GM19238 (cell line): ENCODE data around the gene NRSN1.
"Not testable (repeated sequence)": the region's sequence is repeated elsewhere in the genome, so short reads cannot be mapped to it uniquely, and the experiment has no call there.

Experiments
- DNase-seq: peaks from one replicate; pipeline ENCODE4 v3.0.0; 2011; ENCODE audit warnings: low spot score; ENCODE audit not compliant: insufficient read length

NRSN1 gene

DNA sequence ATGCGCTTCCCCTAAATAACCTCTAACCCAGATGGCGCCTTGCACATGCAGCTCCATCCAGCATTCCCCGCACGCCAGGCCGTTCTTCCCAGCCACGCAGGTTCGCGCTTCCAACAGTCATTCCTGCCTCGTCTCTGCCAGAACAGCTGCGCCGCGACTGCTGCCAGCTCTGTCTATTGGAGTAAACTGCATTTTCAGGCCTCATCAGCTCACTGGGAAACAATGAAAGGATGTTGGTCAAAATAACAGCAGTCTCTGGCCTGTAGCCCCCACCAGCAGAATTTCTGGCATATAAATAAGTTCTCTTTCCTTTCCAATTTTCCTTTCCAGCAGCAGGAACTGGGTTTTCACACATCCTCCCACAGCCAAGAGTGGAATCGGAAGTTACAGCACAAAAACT is 14.6 kb downstream of the NRSN1 start:
- no peak for DNase-seq

DNA sequence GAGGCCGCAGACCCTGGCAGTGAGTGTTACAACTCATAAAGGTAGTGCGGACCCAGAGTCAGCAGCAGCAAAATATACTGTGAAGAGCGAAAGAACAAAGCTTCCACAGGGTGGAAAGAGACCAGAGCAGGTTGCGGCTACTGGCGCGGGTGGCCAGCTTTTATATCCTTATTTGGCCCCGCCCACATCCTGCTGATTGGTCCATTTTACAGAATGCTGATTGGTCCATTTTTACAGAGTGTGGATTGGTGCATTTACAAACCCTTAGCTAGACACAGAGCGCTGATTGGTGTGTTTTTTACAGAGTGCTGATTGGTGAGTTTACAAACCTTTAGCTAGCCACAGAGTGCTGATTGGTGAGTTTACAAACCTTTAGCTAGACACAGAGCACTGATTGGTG is 16.7 kb downstream of the NRSN1 start:
- DNase-seq = not testable (repeated sequence)

DNA sequence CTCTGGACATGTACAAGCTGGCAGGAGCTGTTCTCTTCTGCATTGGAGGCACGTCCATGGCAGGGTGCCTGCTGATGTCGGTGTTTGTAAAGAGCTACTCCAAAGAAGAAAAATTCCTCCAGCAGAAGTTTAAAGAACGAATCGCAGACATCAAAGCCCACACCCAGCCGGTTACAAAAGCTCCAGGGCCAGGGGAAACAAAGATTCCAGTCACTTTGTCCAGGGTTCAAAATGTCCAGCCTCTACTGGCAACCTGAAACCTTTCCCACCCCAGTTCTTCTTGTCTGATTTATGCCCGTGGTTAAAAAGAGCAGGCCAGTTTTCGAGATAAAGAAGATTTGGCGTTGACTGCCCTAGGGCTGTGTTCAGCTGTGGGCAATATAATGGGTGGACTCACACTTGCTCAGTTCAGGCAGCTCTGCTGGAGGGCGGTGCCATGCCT is 19.7 kb downstream of the NRSN1 start:
- DNase-seq = no peak

DNA sequence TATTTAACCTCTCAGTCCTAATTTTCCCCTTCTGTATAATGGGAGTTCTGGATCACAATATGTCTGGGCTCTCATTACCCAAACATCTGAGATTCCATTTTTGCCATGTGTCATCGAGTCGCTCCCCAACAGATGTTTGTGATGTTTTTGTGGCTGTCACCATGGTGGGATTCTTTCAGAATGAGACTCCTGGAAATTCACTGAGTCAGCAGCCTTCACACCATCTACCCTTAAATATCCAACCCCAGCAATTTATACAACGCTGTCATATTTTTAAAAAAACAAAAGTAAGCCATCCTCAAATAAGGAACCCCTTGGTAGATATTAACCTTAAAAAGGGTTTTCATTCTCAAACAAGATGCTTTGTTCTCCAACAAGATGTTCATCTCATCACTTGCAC is 20.9 kb downstream of the NRSN1 start:
- DNase-seq = no peak

DNA sequence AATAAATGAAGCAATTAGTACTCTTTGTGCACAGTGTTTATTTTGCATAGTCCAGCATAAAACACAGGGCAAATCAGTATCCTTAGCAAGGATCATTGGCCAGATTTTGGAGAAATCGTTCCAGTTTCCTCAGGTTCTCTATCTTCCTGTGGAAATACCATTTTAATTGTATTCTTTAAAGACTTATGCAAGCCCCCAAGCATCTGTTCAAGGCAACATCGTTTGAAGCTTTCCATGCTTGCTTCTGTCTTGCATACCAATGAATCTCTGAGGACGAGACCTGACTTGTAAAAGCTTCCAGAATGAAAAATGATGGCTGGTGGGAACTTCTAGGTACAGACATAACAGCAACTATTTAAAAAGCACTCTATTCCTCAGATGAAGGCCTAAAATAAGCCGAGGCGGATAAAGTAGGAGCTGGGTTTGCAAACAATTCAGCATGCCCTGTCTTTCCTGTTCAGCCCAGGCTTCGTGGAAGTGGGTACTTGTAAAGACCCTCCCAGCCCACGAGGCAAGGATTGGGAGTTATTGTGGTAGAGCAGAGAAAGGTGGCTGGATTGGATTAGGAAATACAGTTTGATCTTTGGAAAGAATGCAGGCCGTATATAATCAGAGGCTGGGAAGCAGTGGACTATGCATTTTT is 21.6 kb downstream of the NRSN1 start:
- no peak for DNase-seq

DNA sequence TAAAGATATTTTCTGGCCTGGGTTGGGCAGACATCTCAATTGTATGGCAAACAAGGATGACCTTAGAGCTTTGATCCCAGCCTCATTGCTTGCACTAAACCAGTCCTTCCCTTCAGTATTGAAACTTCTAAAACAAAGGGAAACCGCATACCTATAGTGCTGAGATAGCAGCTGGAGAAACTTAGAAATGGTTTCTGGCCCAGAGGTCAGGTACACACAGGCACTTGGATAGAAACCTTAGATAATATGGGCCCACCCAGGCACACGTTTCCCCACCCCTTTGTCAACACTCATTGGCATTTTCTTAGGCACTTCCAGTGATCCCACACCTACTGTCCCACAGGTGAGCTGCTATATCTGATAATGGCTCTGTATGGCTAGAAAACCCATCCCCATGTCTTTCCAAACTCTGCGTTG is 22.1 kb downstream of the NRSN1 start:
- DNase-seq = no peak

DNA sequence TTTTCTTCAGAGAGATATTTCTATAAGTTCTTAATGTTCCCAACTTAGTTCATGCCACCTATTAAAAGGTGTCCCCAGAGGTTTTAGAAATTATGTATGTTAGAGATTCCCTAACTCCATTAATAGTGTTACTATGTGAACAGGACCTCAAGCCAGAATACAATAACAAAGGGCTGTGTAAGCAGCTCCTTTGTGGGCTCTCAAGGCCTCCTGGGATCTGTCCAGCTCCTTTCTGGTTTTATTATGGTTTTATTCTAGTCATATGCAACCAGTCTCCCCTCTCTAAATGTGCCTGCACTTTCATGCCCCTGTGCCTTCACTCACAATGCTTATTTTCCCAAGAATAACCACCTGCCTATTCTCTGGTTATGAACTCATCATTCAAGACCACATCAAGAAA is 22.7 kb downstream of the NRSN1 start:
- no peak for DNase-seq

DNA sequence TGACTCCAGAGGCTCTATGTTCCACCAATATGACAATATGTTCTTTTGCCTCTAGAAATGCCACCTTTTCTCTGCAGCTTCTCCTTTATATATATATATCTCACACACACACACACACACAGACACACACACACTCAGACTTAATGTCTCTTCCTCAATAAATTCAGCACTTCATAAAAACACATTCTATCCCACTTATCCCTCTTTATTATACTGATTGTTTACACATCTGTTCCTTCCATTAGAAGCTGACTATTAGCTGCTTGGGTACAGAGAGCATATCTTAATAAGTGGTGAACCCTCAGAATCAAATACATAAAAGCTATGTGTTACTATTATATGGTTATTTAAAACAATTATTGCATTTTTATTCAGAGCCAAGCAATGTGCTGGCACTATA is 23.3 kb downstream of the NRSN1 start:
- no peak for DNase-seq

DNA sequence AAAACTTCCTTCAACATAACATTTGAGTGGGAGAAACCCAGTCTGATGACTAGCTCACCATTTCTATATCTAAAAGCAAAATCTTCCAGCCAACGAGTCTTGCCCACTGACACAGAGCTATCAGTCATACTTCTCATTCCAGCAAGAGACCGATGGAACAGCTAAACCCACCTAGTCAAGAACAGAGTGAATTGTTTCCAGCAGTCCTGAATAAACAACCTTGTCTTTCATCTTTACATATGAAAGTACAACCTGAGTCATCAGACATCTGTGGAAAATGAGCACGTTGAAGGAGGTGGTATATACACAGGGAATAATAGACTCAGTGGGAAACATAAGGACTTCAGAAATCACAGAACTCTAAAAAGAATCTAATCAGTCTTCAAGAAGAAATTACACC is 23.8 kb downstream of the NRSN1 start:
- DNase-seq = no peak

DNA sequence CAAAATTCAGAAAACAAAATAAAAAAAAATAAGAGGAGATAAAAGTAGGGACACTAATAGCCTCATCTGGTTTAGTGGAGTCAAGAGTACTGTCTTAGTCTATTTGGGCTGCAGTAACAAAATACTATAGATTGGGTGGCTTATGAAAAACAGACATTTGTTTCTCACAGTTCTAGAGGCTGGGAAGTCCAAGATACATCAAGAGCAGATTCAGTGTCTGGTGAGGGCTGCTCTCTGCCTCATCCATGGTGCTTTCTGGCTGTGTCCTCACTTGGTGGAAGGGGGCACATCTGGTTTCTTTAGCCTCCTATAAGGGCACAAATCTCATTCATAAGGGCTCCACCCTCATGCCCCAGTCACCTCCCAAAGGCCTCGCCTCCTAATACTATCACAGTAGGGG is 26.0 kb downstream of the NRSN1 start:
- DNase-seq = no peak

DNA sequence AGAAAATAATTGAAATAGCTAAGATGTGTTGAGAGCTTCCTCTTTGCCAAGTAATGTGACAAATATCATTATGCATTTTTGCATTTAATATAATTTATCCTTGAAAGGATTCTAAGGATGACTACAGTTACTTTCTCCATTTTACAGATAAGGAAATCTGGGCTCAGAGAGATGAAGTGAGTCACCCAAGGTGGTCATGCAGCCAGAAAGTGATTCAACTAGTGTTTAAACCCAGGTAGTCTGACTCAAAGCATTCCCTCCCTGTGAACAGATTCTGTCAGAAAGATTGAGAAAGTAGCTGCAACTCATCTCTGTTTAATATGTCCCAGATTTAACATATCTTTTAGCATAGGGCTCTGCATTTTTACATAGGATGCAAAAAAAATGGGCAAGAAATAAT is 28.1 kb downstream of the NRSN1 start:
- no peak for DNase-seq

DNA sequence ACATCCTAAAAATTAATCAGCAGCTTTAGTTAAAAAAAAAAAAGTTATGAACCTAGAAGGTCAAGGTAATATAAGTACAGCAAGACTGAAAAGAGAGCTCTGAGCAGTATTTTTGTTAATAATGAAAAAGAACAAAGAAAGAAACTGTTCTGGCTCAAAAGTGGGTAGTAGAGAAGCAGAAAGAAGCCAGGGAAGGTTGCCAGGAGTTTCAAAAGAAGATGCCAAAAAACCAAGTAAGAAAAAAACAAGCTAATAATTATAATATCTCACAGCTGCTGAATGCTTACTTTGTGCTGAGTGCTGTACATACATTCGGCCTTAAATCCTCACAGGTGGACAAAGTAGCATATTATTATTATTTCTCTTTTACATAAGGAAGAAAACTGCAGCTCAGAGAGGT is 31.9 kb downstream of the NRSN1 start:
- DNase-seq = no peak

DNA sequence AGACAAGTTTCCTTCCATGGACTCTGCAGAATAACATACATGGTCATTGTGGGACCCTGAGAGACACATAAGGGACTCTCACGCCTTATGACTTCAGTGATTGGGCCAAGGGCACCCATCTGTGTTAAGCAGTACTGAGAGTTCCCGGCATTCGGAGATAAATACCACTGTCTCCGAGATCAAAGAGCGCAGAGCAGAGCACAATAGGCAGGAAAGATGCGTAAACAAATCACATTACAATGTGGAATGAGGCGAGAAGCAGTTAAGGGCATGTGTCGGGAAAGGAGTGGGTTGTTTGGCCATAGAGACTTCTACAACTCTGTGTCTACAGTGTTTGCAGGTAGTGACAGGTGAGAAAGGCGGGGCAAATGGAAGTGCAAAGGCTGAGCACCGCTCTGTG is 57.6 kb downstream of the NRSN1 start:
- no peak for DNase-seq

DNA sequence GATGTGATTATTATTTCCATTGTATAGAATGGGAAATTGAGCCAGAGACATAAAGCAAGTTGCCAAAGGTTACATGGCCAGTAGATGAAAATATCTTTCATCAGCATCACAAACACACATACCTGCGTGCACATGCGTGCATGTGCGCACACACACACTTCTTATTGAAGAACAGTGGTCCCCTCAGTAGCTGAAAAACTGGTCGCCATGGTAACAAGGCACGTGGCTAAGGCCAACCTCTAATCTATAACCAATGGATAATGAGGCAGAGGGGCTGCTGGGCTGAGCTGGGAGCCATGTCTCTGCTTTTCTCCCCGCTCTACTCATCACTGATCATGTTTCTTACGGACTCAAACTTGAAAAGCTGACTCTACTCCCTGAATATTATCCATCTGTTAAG is 60.3 kb downstream of the NRSN1 start:
- no peak for DNase-seq

DNA sequence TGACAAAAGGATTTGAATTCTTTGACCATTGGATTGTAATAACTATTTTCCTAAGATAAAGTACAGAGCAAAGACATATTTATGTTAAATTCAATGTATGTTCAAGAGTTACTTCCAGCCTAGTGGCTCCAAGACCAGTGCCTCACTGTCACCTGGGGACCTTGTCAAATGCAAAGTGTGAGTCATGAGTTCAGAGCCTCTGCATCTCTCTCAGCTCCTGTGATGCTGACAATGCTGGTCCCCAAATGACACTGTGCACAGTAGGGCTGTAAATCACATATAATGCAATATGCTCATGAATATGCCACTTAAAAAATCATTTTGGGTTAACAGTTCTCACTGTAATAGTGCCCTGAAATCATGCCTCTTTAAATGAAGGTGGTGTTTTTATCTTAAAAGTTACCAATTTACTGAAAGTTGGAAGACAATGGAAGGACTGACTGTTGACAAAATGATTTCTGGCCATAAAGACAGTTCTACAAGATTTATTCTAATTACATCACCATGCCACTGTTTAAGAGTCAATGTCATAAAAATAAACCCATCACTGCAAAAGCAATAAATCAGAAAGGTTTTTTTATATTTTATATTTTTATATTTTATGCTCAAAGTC is 62.1 kb downstream of the NRSN1 start:
- DNase-seq = no peak

DNA sequence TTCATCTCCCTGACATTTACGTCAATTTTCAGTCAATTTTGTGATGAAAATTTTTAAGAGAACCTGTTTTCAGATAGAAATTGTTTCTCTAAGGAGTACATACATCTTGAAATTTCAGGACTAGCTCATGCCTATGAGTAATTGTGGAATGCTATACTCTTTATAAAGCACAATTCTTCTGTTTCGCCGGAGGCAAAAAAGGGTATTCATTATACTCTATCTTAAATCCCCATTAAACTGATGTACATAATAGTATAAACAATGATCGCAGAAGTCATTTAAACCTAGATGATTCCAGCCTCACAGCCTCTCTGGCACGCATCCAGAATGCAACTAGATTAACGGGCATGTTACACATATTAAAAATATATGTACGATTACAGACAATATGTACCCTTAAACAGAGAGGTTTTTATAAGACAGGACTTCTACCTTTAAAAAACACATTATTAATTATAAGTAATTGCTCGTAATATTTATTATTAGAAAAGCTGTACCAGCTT is 62.6 kb downstream of the NRSN1 start:
- DNase-seq = no peak

DNA sequence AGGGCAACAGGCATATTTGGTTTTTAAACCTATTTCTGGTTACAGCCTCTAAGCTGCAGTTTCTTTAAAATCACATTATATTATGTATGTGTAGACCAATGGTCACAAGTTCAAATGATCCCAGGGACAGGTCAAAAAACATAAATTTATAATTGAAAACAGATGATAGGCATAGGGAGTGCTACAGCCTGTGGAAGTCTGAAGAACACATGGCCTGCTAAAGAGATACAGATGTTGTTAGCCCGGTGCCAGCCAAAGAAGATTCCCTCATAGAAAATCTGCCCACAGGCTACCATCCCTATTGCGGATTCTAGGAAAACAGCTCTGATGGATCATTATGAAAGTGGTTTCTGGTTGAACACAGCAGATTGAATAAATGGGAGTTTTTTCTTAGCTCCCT is 65.3 kb downstream of the NRSN1 start:
- no peak for DNase-seq

DNA sequence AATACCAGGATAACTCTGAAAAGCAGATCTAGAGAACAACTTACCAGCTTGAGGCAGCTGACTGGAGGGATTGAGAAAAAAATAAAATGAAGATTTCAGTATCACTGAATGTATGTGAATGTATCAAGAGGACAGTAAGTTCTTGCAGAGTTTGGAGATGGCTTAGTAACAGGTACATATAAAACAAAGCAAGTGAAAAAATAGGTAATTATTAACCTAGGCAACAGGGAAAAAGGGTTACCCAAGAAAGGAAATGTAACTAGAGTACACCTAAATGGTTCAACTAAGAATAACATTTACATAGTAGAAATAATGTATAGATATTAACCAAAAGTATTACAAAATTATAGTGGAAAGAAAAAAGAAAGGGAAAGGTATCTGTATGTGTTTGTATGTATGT is 67.3 kb downstream of the NRSN1 start:
- no peak for DNase-seq

DNA sequence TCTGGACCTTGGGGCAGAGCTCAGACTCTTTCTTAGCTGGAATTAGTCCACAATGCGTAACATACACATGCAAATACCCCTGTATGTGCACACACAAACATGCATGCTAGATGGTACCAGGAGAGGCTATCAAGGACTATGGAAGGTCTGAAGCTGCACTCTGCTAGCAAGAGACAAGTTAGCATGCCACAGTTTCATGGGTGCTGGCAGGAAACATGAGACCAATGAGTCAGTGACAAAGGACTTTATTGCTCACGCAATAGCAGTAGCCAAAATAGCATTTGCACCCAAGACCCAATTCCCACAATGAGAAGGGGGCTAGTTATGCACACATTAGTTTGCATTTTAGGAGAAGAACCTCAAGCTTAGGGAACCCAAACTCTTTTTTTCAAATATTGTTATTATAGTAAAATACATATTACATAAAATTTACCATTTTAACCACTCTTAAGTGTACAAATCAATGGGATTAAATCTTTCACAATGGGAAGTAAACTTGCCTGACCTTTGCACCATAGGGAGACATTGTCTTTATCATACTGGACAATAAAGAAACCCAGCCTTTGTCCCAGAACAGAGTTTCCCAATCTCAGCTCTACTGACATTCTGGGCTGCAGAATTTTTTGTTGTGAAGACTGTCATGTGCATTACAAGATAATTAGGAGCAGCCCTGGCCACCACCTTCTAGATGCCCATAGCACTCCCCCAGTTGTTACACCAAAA is 69.1 kb downstream of the NRSN1 start:
- DNase-seq = no peak

DNA sequence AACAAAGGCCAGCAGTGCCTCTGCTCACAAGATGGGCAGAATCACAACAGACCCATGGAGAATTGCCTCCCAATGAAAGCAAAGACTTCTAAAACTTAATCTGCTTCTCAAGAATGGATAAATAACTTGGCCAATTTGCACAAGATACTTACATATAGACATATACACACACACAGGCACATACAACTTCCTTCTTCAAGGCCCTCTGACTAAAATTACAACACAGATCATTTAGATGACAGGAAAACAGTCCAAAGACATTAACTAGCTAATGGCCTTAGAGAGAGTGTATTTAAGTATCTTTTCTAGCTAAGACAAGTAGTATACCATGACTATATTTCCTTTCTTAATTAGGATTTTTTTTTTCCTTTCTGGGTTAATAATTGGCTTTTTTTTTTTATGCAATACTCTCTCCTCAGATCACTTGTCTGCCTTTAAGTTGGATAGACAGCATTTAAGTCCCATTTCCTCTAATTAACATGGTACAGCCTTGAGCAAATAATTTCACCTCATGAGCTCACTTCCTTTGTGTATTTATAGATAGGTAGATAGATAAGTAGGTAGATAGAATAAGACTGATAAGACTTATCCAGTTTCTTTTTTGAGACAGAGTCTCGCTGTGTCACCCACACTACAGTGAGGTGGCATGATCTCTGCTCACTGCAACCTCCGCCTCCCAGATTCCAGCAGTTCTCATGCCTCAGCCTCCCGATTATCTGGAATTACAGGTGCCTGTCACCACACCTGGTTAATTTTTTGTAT is 70.0 kb downstream of the NRSN1 start:
- no peak for DNase-seq
